ENCODE data around the gene ZNF41.
A peak's percentile ranks its signal among the peaks of the same experiment; 100 is the strongest.

ZNF41 gene

GRCh38 chrX:47489507-47490275, 6.7 kb upstream of the ZNF41 start:
- no peak for DNase-seq

DNA sequence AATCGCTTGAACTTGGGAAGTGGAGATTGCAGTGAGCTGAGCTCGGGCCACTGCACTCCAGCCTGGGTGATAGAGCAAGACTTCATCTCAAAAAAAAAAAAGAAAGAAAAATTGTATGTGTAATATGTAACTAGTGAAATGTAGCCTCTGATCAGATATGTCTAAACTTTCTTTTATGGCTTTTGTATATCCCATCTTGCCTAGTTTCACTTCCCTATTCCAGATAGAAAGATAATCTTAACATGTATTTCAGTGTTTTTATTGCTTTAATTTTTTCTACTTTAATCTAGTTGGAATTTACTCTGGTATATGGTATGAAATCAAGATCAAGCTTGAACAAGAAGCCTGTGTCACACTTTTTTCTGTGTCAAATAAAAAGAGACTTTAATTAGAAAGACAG, 1.9 kb upstream of the ZNF41 start:
- no peak for DNase-seq

DNA sequence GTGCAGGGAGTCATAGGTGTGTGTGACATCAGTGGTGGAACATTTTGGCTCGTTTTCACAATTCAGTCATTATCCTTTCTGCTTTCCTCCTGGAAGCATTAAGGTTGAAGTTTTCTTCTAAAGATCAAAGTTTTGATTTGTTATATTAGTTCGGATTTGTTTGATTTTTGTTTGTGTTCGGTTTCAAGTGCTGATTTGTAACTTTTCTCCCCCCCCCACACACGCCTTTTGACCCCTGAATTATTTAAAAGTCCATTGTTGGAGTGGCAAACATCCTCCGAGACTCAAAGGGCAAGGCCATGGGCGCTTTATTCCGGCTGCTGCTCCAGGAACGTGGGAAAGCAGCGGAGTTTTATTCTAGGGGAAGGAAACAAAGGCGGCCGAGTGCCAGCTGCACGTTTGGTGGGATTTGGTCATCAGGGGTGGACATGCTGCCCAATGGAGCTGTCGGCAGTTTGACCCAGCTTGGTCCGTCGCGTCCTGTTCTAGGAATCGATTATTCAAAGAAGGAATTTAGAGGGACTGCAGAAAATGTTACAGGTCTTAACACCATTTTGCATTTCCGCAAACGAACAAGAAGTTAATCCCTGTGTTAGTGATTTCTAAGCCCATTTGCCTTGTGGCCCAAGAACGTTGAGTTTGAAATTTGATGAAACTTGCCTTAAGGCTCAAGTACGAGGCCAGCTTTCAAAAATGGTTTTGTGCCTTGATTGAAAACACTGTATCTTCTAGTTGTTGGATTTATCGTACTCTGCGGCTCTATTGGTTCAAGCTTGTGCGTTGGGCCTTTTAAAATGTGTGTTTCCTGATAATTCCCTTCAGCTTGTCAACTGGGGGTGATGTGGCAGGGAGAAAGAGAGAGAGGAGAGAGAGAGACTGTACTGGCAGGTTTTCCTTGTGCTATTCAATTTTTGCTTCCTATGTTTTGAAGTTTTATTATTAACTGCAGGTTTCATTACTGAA, 565 bp upstream of the ZNF41 start:
- peak; percentile 17 for DNase-seq

GRCh38 chrX:47482065-47482511, 934 bp downstream of the ZNF41 start:
- no peak for DNase-seq

DNA sequence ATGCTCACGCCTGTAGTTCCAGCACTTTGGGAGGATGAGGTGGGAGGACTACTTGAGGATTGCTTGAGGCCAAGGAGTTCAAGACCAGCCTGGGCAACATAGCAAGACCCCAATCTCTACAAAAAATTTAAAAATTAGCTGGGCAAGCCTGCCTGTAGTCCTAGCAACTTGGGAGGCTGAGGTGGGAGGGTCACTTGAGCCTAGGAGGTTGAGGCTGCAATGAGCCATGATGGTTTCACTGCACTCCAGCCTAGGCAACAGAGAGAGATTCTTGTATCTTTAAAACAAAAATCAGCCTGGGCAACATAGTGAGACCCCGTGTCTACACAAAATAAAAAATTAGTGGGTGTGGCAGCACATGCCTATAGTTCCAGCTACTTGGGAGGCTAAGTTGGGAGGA, 1.9 kb downstream of the ZNF41 start:
- no peak for DNase-seq

GRCh38 chrX:47480576-47480975, 2.4 kb downstream of the ZNF41 start:
- no peak for DNase-seq

- DNase-seq = no peak
Observed at GRCh38 chrX:47475476-47475875, 7.5 kb downstream of the ZNF41 start.

- no peak for DNase-seq
Observed at GRCh38 chrX:47467106-47467505, 15.9 kb downstream of the ZNF41 start.

- DNase-seq = no peak
Observed at GRCh38 chrX:47460561-47460960, 22.5 kb downstream of the ZNF41 start.

GRCh38 chrX:47458528-47458927, 24.5 kb downstream of the ZNF41 start:
- no peak for DNase-seq

DNA sequence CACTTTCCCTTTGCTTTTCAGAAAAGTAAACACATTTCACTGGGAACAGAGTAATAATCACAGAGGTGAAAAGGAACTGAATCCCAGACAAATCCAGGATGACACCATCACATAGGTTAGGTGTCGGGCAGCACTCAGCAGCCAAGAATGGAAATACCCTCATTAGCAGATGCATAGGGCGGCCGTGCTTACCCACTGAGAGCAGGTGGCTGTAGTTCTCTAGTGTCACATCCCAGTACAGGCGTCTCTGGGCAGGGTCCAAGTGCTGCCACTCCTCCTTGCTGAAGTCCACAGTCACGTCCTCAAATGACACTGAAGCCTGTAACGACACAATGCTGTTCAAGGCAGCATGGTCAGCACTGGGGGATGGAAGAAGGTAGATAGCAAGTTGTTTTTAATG, 26.9 kb downstream of the ZNF41 start:
- peak; percentile 1 for DNase-seq

DNA sequence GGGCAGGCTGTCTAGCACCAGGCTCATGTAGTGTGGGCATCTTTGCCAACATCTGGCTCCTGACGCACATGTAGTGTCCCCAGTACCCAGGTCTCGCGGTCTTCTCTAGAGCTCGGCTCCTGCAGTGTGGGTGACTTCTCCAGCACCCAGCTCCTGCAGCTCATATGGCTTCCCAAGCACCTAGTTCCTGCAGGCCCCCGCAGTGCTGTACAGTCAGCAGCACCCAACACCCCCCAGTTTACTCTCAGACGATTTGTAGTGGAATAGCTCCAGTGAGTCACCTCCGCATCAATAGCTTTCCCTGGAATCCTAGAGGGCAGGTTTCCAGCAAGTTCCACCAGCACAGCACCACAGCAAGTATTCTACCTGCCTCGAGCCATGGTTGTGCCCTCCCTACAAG, 30.9 kb downstream of the ZNF41 start:
- no peak for DNase-seq

- DNase-seq = no peak
Observed at GRCh38 chrX:47448165-47448806, 34.7 kb downstream of the ZNF41 start.

GRCh38 chrX:47447607-47448006, 35.4 kb downstream of the ZNF41 start:
- no peak for DNase-seq

DNA sequence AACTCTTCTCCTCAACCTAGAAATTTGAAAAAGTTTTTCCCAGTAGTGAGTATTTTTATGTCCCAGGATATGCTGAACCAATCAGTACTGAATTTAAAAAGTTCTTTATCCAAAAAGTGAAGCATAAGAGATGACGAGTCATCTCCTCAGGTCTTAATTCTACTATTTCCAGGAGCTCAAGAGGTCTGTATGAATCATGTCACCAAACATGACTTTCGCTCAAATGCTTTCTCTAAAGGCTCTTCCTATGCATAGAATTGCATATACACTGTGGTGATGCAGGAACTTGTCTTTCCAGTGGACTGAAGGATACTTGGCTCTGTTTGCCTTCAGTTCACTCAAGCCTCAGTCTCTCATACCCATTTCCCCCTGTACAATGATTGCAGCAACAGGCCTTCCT, 36.1 kb downstream of the ZNF41 start:
- DNase-seq = no peak

DNA sequence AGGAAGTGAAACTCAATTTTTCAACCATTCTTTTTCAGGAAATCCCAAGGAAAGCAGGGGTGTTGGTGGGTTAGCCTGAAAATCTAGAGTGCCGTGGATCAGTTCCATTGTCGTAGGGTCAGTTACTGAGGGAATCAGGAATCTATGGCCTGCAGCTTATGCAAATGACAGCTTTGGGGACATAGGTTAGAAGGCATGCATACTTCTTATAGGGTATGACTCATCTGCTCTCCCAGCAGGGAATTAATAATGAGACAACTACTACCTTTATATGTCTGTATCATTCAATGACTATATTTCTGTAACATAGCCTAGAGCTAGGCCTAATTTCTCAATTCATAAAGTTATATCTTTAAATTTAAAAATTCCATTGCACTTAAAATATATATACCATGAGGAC, 36.6 kb downstream of the ZNF41 start:
- no peak for DNase-seq

GRCh38 chrX:47430925-47431324, 52.1 kb downstream of the ZNF41 start:
- DNase-seq = no peak

GRCh38 chrX:47422444-47422843, 60.6 kb downstream of the ZNF41 start:
- DNase-seq = no peak

- no peak for DNase-seq
Observed at GRCh38 chrX:47420962-47421361, 62.1 kb downstream of the ZNF41 start.

DNA sequence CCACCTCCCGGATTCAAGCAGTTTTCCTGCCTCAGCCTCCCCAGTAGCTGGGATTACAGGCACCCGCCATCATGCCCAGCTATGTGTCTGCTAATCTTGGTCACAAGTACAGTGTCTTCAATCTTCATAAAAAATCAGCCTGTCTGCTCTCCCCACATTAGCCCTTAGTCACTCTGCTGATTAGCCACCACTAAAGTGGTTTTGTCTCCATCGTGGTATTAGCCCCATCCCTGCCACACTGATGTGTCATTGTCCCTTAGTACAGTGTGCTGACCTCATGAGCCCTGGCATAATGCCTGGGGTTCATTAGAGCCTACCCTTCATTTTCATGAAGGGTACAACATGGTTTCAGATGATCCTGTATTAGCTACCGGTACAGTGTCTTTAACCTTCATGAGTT, 62.8 kb downstream of the ZNF41 start:
- no peak for DNase-seq

DNA sequence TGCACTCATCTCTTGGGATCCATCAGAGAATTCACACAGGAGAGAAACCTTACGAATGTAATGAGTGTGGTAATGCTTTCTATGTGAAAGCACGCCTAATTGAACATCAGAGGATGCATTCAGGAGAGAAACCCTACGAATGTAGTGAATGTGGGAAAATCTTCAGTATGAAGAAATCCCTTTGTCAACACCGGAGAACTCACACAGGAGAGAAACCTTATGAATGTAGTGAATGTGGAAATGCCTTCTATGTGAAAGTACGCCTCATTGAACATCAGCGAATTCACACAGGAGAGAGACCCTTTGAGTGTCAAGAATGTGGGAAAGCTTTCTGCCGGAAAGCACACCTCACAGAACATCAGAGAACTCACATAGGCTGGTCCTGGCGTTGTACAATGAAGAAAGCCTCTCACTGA, 69.8 kb downstream of the ZNF41 start:
- no peak for DNase-seq
